ENCODE data around the gene NKD1. TPM values are rescaled to one million over a fixed set of nuclear protein-coding genes. Genes with fewer than 3 reads are reported as not detected.

NKD1 gene
- total and polyA plus RNA-seq, 2 donors (not counting 1 experiment from before 2014, with no cell fraction given), result 0.16 to 1.9 TPM

DNA sequence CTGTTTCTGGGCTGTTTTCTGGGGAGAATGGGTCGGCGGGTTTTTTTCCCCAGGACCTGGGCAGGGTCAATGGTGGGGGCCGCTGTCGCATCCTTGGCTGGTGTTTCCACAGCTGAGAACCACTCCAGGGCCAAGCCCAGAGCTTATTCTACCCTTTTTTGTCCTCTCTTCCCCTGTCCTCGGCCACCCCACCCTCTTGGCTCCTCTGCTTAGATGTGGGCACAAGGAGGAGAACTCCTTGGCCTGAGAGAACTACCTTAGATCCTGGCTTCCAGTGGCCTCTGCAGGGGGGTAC is 149.2 kb downstream of the NKD1 start:
- Mint-ChIP-seq H3K4me1 (peaks cover 61% of the 10 kb centered on the region), H3K27me3 (no peaks in the 10 kb centered on the region), H3K27ac (peak overlapping the region; percentile 85), H3K4me3 (peak overlapping the region; percentile 86), H3K9me3 (ENCODE audit: insufficient read depth) (no peaks in the 10 kb centered on the region)
- Histone ChIP-seq H3K4me3 (ENCODE audit: control extremely low read depth in 1 of 5, extremely low read depth in 1 of 5, insufficient read depth in 1 of 5, low read depth in 2 of 5, low read length in 4 of 5) (peak overlapping the region in 1 of 5 experiments; percentile 64), H3K79me2 (ENCODE audit: control insufficient read depth, insufficient read depth, low read length) (no peaks in the 10 kb centered on the region), H3K9me3 (ENCODE audit: control extremely low read depth in 1 of 3, control insufficient read depth in 2 of 3, insufficient read depth in 1 of 3, low read length in 2 of 3) (no peaks in the 10 kb centered on the region), H3K36me3 (replicated peaks in 1 of 2; ENCODE audit: control extremely low read depth in 1 of 2, control insufficient read depth in 1 of 2, extremely low read depth in 1 of 2, insufficient read depth in 2 of 2, low read length in 1 of 2) (no peaks in the 10 kb centered on the region), H3K27ac (ENCODE audit: low read length in 2 of 2) (peak overlapping the region; percentile 50 to 59), H4K20me1 (ENCODE audit: control insufficient read depth, insufficient read depth, low read length, poor library complexity, severe bottlenecking) (no peaks in the 10 kb centered on the region), H3K4me2 (replicated peaks; ENCODE audit: low read depth, low read length, poor library complexity, severe bottlenecking) (peak overlapping the region; percentile 81), H3K4me1 (ENCODE audit: control insufficient read depth in 2 of 2, insufficient read depth in 2 of 2, low read length in 2 of 2) (peaks cover 43 to 44% of the 10 kb centered on the region in 2 donors), H2AFZ (ENCODE audit: insufficient read depth, low read depth, low read length, poor library complexity, severe bottlenecking) (peak overlapping the region; percentile 70), H3K27me3 (replicated peaks in 1 of 4; ENCODE audit: control extremely low read depth in 1 of 4, control insufficient read depth in 3 of 4, insufficient read depth in 4 of 4, low read length in 3 of 4) (no peaks in the 10 kb centered on the region), H3K9ac (ENCODE audit: low read length) (peak overlapping the region; percentile 65)
- DNase-seq (no peak), ATAC-seq (ENCODE audit: low read depth) (no peak)
- ChIA-PET CTCF (interaction anchor here (1.0 to 2.1 kb wide), 3 partner anchors 10 to 16 kb away, joined by 4 to 8 read pairs (median 5); partner anchors contain the start of gene SNX20), POLR2A (interaction anchor here (0.8 to 1.6 kb wide), 4 partner anchors 11 to 44 kb away, joined by 3 to 10 read pairs (median 4); partner anchors contain the start of genes CYLD and SNX20)
- TF ChIP-seq EZH2 (IDR thresholded peaks at IDR 0.05; ENCODE audit: borderline replicate concordance, insufficient read depth, low read depth, low read length, poor library complexity, severe bottlenecking), result no peak
- TF ChIP-seq, protein P1, sequence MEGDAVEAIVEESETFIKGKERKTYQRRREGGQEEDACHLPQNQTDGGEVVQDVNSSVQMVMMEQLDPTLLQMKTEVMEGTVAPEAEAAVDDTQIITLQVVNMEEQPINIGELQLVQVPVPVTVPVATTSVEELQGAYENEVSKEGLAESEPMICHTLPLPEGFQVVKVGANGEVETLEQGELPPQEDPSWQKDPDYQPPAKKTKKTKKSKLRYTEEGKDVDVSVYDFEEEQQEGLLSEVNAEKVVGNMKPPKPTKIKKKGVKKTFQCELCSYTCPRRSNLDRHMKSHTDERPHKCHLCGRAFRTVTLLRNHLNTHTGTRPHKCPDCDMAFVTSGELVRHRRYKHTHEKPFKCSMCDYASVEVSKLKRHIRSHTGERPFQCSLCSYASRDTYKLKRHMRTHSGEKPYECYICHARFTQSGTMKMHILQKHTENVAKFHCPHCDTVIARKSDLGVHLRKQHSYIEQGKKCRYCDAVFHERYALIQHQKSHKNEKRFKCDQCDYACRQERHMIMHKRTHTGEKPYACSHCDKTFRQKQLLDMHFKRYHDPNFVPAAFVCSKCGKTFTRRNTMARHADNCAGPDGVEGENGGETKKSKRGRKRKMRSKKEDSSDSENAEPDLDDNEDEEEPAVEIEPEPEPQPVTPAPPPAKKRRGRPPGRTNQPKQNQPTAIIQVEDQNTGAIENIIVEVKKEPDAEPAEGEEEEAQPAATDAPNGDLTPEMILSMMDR (IDR thresholded peaks at IDR 0.05), result no peak
- WGBS (ENCODE audit: insufficient coverage), result 100% methylated on average over 3 of the region's 5 CpGs
- intact Hi-C loops (cut with micrococcal nuclease), result no loop called here
